Keratinocyte (primary cell): ENCODE data around the gene EIF3D. TPM values are rescaled to one million over a fixed set of nuclear protein-coding genes. Genes with fewer than 3 reads are reported as not detected.

Experiments used
- DNase-seq: peaks from one replicate; pipeline ENCODE4 v3.0.0-alpha.2; 2011; ENCODE audit warnings: low read depth, missing footprints, low spot score
- FAIRE-seq: peaks from 2 replicates; lab custom pipeline; 2011; peaks lifted over from hg19 to GRCh38; lab: Jason Lieb, UNC
- H2AFZ ChIP-seq: 2 replicates; pipeline ENCODE4 v1.6.0; 2012; ENCODE audit warnings: low read length, control low read depth, inconsistent platforms; ENCODE audit not compliant: control insufficient read depth
- H3K27ac ChIP-seq: 2 replicates; pipeline ENCODE4 v1.5.1; 2011; ENCODE audit warnings: low read length; ENCODE audit not compliant: control insufficient read depth, insufficient read depth
- H3K27me3 ChIP-seq: 3 replicates; pipeline ENCODE4 v1.6.0; 2011; ENCODE audit warnings: low read length; ENCODE audit not compliant: control insufficient read depth, insufficient read depth; ENCODE audit errors: extremely low read depth
- H3K36me3 ChIP-seq, 2 experiments: 2 replicates in 1 of 2; 3 replicates in 1 of 2; pipeline ENCODE4 v1.5.1; 2011; ENCODE audit warnings: low read length in 2 of 2, mild to moderate bottlenecking in 1 of 2; ENCODE audit not compliant: control insufficient read depth in 2 of 2, insufficient read depth in 2 of 2; ENCODE audit errors: extremely low read depth in 1 of 2
- H3K4me1 ChIP-seq: 3 replicates; pipeline ENCODE4 v1.5.1; 2011; ENCODE audit warnings: low read length; ENCODE audit not compliant: control insufficient read depth, insufficient read depth; ENCODE audit errors: extremely low read depth
- H3K4me2 ChIP-seq: 3 replicates; pipeline ENCODE4 v1.6.0; 2011; ENCODE audit warnings: low read depth, low read length; ENCODE audit not compliant: control insufficient read depth, insufficient read depth; ENCODE audit errors: extremely low read depth
- H3K4me3 ChIP-seq, 3 experiments: fragments of 200-600 bp in 1 of 3; sonication (generic) in 1 of 3; 2 replicates in 2 of 3; 3 replicates in 1 of 3; pipeline ENCODE4 v1.5.1; 2011 to 2016; ENCODE audit warnings: low read length in 3 of 3, mild to moderate bottlenecking in 3 of 3, control low read depth in 2 of 3, inconsistent platforms in 1 of 3, low read depth in 1 of 3, mixed read lengths in 1 of 3, mixed run types in 1 of 3, moderate library complexity in 1 of 3; ENCODE audit not compliant: control insufficient read depth in 2 of 3, insufficient read depth in 2 of 3; ENCODE audit errors: extremely low read depth in 1 of 3
- H3K79me2 ChIP-seq: 2 replicates; pipeline ENCODE4 v1.6.0; 2012; ENCODE audit warnings: low read length; ENCODE audit not compliant: control insufficient read depth, insufficient read depth
- H3K9ac ChIP-seq: 3 replicates; pipeline ENCODE4 v1.6.0; 2011; ENCODE audit warnings: low read length; ENCODE audit not compliant: control insufficient read depth, insufficient read depth; ENCODE audit errors: extremely low read depth
- H3K9me1 ChIP-seq: 3 replicates; pipeline ENCODE4 v1.6.0; 2011; ENCODE audit warnings: low read length; ENCODE audit not compliant: control insufficient read depth, insufficient read depth; ENCODE audit errors: extremely low read depth
- H3K9me3 ChIP-seq: 2 replicates; pipeline ENCODE4 v1.5.1; 2012; ENCODE audit warnings: low read depth, low read length; ENCODE audit not compliant: control insufficient read depth
- H4K20me1 ChIP-seq: 3 replicates; pipeline ENCODE4 v1.6.0; 2011; ENCODE audit warnings: low read length; ENCODE audit not compliant: control insufficient read depth, insufficient read depth; ENCODE audit errors: extremely low read depth
- CTCF ChIP-seq, 3 experiments: IDR thresholded peaks in 1 of 3; conservative IDR thresholded peaks in 1 of 3; optimal IDR thresholded peaks in 1 of 3; 2 replicates in 2 of 3; 3 replicates in 1 of 3; pipeline versions ENCODE3 to v1.5.1; 2011; ENCODE audit warnings: low read length in 3 of 3, mild to moderate bottlenecking in 3 of 3, moderate library complexity in 2 of 3, control low read depth in 1 of 3, inconsistent platforms in 1 of 3; ENCODE audit not compliant: insufficient read depth in 2 of 3; ENCODE audit errors: extremely low read depth in 1 of 3
- EZH2 ChIP-seq: IDR thresholded peaks from one replicate; pipeline ENCODE4 v1.6.1; 2012; ENCODE audit warnings: inconsistent platforms, mild to moderate bottlenecking, low read length, moderate library complexity
- dilution Hi-C: fragments of 300-500 bp; cut with MboI; formaldehyde crosslinking; loops from one replicate; pipeline ENCODE4 v1.7.0; 2020; ENCODE audit warnings: low sequenced_read_pairs; ENCODE audit not compliant: extremely low pct_ligation_motif_present
- polyA plus RNA-seq, 5 experiments: library from polyadenylated mRNA; depleted of rRNA in 3 of 5; stranded (reverse) in 3 of 5; stranded (forward) in 1 of 5; unstranded in 1 of 5; fragments of >200 nt; gene quantifications; 1 replicate in 1 of 5; 2 replicates in 3 of 5; 3 replicates in 1 of 5; pipeline versions ENCODE4 v1.2.1 to v1.2.3, GENCODE V29; 2011 to 2012; ENCODE audit warnings: missing spikeins in 2 of 5, low read depth in 1 of 5, low replicate concordance in 1 of 5

Gene EIF3D
- polyA plus RNA-seq, 1 donor (not counting 4 experiments of a cell fraction or from before 2014, with no cell fraction given): 408 TPM

GRCh38 chr22:36565159-36565507 is 36.2 kb upstream of the EIF3D start:
- TF ChIP-seq CTCF (optimal IDR thresholded peaks at IDR 0.05 in 1 of 3, IDR thresholded peaks at IDR 0.05 in 1 of 3, conservative IDR thresholded peaks at IDR 0.05 in 1 of 3; ENCODE audit: extremely low read depth in 1 of 3, insufficient read depth in 2 of 3, low read length in 3 of 3) (no peak), EZH2 (no peak)
- Histone ChIP-seq H3K4me2 (no peak overlapping the region), H3K27me3 (peaks cover 19% of the 10 kb centered on the region), H3K9ac (no peak overlapping the region), H4K20me1 (no peaks in the 10 kb centered on the region), H3K79me2 (no peaks in the 10 kb centered on the region), H2AFZ (no peak overlapping the region), H3K4me3 (no peak overlapping the region), H3K9me1 (no peaks in the 10 kb centered on the region), H3K27ac (no peak overlapping the region), H3K36me3 (no peaks in the 10 kb centered on the region), H3K9me3 (no peaks in the 10 kb centered on the region), H3K4me1 (peaks cover 10% of the 10 kb centered on the region)
- FAIRE-seq (no peak), DNase-seq (no peak)
- dilution Hi-C loops: no loop called here

DNA sequence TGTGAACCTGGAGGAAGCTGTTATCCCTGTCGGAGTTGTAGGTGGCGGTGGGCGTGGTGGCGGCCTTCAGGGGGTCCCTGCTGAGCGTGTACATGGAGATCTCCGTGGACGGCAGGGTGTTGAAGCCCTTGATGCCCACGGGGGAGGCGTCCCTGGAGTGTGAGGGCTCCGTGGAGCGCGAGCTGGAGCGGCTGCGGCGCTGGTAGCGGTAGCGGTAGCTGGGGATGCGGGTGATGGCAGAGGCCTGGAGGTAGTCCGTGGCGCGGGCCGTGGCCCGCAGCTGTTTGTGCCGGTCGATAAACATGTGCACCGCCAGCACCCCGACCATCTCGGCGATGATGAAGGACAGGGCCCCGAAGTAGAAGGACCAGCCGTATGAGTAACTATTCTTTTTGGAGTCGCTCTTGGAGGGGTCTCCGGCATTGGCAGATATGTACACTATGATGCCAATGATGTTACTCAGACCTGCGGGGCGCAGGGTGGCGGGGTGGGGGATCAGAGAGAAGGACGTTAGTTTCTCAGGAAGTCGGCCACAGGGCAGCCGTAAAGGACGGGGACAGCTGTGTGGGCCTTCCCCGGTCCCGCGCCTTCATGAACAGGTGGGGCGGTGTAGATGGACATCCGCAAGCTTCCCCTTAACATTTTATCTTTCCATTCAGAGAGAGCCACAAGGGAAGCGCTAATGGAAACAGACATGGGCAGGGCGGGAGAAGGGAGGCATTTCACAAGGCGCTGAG is 35.6 kb upstream of the EIF3D start:
- H3K4me2 ChIP-seq: no peak overlapping the region
- dilution Hi-C loops: no loop called here
- H2AFZ ChIP-seq: no peak overlapping the region

More for the DNA sequence above, 35.6 kb upstream of the EIF3D start:
- Histone ChIP-seq H3K79me2 (no peaks in the 10 kb centered on the region), H3K9me1 (no peaks in the 10 kb centered on the region), H3K27ac (no peak overlapping the region), H3K4me3 (no peak overlapping the region), H3K4me1 (peaks cover 6% of the 10 kb centered on the region), H3K9me3 (no peaks in the 10 kb centered on the region), H3K36me3 (no peaks in the 10 kb centered on the region), H3K27me3 (peaks cover 19% of the 10 kb centered on the region), H3K9ac (no peak overlapping the region), H4K20me1 (no peaks in the 10 kb centered on the region)
- TF ChIP-seq CTCF (optimal IDR thresholded peaks at IDR 0.05 in 1 of 3, IDR thresholded peaks at IDR 0.05 in 1 of 3, conservative IDR thresholded peaks at IDR 0.05 in 1 of 3; ENCODE audit: extremely low read depth in 1 of 3, insufficient read depth in 2 of 3, low read length in 3 of 3): no peak
- no peak for TF ChIP-seq EZH2
- DNase-seq: no peak
- FAIRE-seq: no peak
